ENCODE measurements around the gene CARMIL1.
A peak's percentile ranks its signal among the peaks of the same experiment; 100 is the strongest.

The CARMIL1 gene

DNA sequence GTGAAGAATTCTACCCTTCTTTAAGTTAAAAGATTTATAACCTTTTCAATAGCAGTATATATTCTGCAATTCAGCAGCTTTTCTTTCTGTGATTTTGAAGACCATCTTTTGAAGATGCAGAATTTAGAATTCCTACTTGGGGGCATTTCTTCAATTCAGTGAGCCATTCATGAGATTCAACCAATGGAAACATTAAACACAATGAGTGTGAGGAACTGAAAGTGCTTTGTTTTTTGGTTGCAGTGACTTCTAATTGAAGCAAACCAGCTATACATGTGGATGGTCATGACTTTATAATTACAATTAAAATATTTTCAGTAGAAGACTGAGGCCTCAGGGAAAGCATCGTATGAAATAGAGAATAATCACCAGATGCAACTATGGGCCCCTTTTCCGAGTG lies 108.3 kb downstream of the CARMIL1 start:
- TF ChIP-seq, protein P1, sequence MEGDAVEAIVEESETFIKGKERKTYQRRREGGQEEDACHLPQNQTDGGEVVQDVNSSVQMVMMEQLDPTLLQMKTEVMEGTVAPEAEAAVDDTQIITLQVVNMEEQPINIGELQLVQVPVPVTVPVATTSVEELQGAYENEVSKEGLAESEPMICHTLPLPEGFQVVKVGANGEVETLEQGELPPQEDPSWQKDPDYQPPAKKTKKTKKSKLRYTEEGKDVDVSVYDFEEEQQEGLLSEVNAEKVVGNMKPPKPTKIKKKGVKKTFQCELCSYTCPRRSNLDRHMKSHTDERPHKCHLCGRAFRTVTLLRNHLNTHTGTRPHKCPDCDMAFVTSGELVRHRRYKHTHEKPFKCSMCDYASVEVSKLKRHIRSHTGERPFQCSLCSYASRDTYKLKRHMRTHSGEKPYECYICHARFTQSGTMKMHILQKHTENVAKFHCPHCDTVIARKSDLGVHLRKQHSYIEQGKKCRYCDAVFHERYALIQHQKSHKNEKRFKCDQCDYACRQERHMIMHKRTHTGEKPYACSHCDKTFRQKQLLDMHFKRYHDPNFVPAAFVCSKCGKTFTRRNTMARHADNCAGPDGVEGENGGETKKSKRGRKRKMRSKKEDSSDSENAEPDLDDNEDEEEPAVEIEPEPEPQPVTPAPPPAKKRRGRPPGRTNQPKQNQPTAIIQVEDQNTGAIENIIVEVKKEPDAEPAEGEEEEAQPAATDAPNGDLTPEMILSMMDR (IDR thresholded peaks at IDR 0.05; ENCODE audit: low read depth, low read length): no peak
- in situ Hi-C loops (cut with HindIII; ENCODE audit: low sequenced_read_pairs): no loop called here
- H3K4me3 ChIP-seq (ENCODE audit: low read depth, low read length): no peak overlapping the region
- no peak for DNase-seq (ENCODE audit: low read depth, low spot score)

- H3K4me3 ChIP-seq (ENCODE audit: low read depth, low read length): no peak overlapping the region
- DNase-seq (ENCODE audit: low read depth, low spot score): no peak
- TF ChIP-seq, protein P1 (IDR thresholded peaks at IDR 0.05; ENCODE audit: low read depth, low read length): no peak
- in situ Hi-C loops (cut with HindIII; ENCODE audit: low sequenced_read_pairs): no loop called here
Observed at GRCh38 chr6:25387911-25388310, 108.7 kb downstream of the CARMIL1 start.

GRCh38 chr6:25388776-25389175 lies 109.6 kb downstream of the CARMIL1 start:
- TF ChIP-seq, protein P1 (IDR thresholded peaks at IDR 0.05; ENCODE audit: low read depth, low read length): no peak
- H3K4me3 ChIP-seq (ENCODE audit: low read depth, low read length): no peak overlapping the region
- no peak for DNase-seq (ENCODE audit: low read depth, low spot score)
- in situ Hi-C loops (cut with HindIII; ENCODE audit: low sequenced_read_pairs): no loop called here

- TF ChIP-seq, protein P1 (IDR thresholded peaks at IDR 0.05; ENCODE audit: low read depth, low read length): no peak
- in situ Hi-C loops (cut with HindIII; ENCODE audit: low sequenced_read_pairs): no loop called here
- DNase-seq (ENCODE audit: low read depth, low spot score): peak; percentile 42
- no peak overlapping the region for H3K4me3 ChIP-seq (ENCODE audit: low read depth, low read length)
Observed at GRCh38 chr6:25389471-25389870, 110.3 kb downstream of the CARMIL1 start.

DNA sequence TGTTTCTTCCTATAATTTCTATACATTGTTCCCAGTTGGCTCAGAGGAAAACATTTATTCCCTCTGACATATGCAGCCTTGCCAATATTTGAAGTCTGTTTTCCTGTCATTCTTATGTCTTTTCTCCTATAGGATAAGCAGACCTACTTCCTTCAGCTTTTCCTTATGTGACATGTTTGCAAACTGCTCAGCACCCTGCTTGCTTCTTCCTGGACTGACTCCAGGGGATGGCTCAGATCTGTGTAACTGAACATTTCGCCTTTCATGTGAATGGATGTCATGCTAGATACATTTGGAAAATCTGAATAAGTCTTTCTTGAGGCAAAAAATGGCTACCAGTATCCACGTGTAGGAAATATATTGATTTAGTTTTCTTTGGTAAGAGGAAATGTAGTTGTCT lies 113.2 kb downstream of the CARMIL1 start:
- H3K4me3 ChIP-seq (ENCODE audit: low read depth, low read length): no peak overlapping the region
- in situ Hi-C loops (cut with HindIII; ENCODE audit: low sequenced_read_pairs): no loop called here
- TF ChIP-seq, protein P1 (IDR thresholded peaks at IDR 0.05; ENCODE audit: low read depth, low read length): no peak
- no peak for DNase-seq (ENCODE audit: low read depth, low spot score)

- H3K4me3 ChIP-seq (ENCODE audit: low read depth, low read length): no peak overlapping the region
- in situ Hi-C loops (cut with HindIII; ENCODE audit: low sequenced_read_pairs): no loop called here
- no peak for DNase-seq (ENCODE audit: low read depth, low spot score)
- TF ChIP-seq, protein P1 (IDR thresholded peaks at IDR 0.05; ENCODE audit: low read depth, low read length): no peak
Observed at GRCh38 chr6:25395731-25396130, 116.6 kb downstream of the CARMIL1 start.

- TF ChIP-seq, protein P1 (IDR thresholded peaks at IDR 0.05; ENCODE audit: low read depth, low read length): no peak
- DNase-seq (ENCODE audit: low read depth, low spot score): no peak
- H3K4me3 ChIP-seq (ENCODE audit: low read depth, low read length): no peak overlapping the region
- in situ Hi-C loops (cut with HindIII; ENCODE audit: low sequenced_read_pairs): no loop called here
Observed at GRCh38 chr6:25397406-25397805, 118.2 kb downstream of the CARMIL1 start.

Measured in astrocyte of the spinal cord (primary cell).